HCT116 (cell line): Measurements from ENCODE around the gene ALDH1A2. TPM values are rescaled to one million over a fixed set of nuclear protein-coding genes. Genes with fewer than 3 reads are reported as not detected.

Experiments
- ATAC-seq: fragments of 200-7000 bp; cut with Tn5 transposase; 2 replicates; pipeline ENCODE4 v1.9.1; 2020; ENCODE audit warnings: mild to moderate bottlenecking, moderate library complexity
- BruUV-seq: library from RNA; stranded (reverse); fragments of 400-500 nt; replicated peaks from 2 replicates; lab custom pipeline; 2021; lab: Mats Ljungman, UMichigan
- CTCF ChIA-PET: fragments of 300-600 bp; sonication (Branson Sonifier 250); formaldehyde crosslinking; loops from one replicate; lab custom pipeline; 2021; ENCODE audit warnings: antibody characterized with exemption; lab: Charles Lee
- POLR2A ChIA-PET: fragments of 300-600, 350-600 bp; sonication (Branson Sonifier 250); formaldehyde crosslinking; loops from one replicate; lab custom pipeline; 2021; ENCODE audit warnings: antibody characterized with exemption; lab: Charles Lee
- RAD21 ChIA-PET, 2 experiments: fragments of 300-600 bp; sonication (Branson Sonifier 250); formaldehyde crosslinking; loops; one replicate each; lab custom pipeline; 2023; ENCODE audit warnings: low total read pairs in 2 of 2; ENCODE audit not compliant: uncharacterized antibody in 2 of 2, unreplicated experiment in 2 of 2, low non-redundant PET in 1 of 2; lab: Charles Lee
- DNase-seq: peaks from one replicate; pipeline ENCODE4 v3.0.0-alpha.2; 2010; ENCODE audit warnings: low read depth, low spot score
- H2AFZ ChIP-seq: fragments of 200-600 bp; shearing (Covaris generic), sonication (generic); 2 replicates; pipeline ENCODE4 v1.6.1; 2017; ENCODE audit warnings: low read depth, mixed run types, mixed read lengths, antibody characterized with exemption, low read length; ENCODE audit not compliant: poor library complexity, severe bottlenecking
- H3K27ac ChIP-seq: 2 replicates; pipeline ENCODE4 v1.5.1; 2012; ENCODE audit warnings: low read depth, low read length
- H3K27me3 ChIP-seq: fragments of 200-600 bp; sonication (generic); 2 replicates; pipeline ENCODE4 v1.6.1; 2016; ENCODE audit warnings: mixed run types, low read length, mixed read lengths; ENCODE audit not compliant: insufficient read depth
- H3K36me3 ChIP-seq, 2 experiments: fragments of 200-500 bp in 1 of 2; fragments of 200-600 bp in 1 of 2; sonication (Bioruptor generic) in 1 of 2; sonication (generic) in 1 of 2; 2 replicates each; pipeline versions ENCODE4 v1.5.1 to v1.6.1; 2014 to 2016; ENCODE audit warnings: low read length in 2 of 2, inconsistent platforms in 1 of 2, mixed read lengths in 1 of 2, mixed run types in 1 of 2; ENCODE audit not compliant: insufficient read depth in 2 of 2, control insufficient read depth in 1 of 2
- H3K4me1 ChIP-seq, 2 experiments: fragments of 200-600 bp in 1 of 2; sonication (generic) in 1 of 2; 2 replicates each; pipeline versions ENCODE4 v1.5.1 to v1.6.1; 2012 to 2017; ENCODE audit warnings: low read length in 2 of 2, inconsistent platforms in 1 of 2, mild to moderate bottlenecking in 1 of 2, mixed read lengths in 1 of 2, mixed run types in 1 of 2, moderate library complexity in 1 of 2; ENCODE audit not compliant: insufficient read depth in 2 of 2, control insufficient read depth in 1 of 2
- H3K4me2 ChIP-seq: fragments of 200-600 bp; sonication (generic); 2 replicates; pipeline ENCODE4 v1.6.1; 2017; ENCODE audit warnings: mixed run types, low read length, mixed read lengths
- H3K4me3 ChIP-seq, 2 experiments: fragments of 200-600 bp in 1 of 2; sonication (generic) in 1 of 2; replicated peaks in 1 of 2; 2 replicates each; pipeline ENCODE4 v1.5.1; 2011 to 2016; ENCODE audit warnings: low read length in 2 of 2, control low read depth in 1 of 2, low read depth in 1 of 2, mild to moderate bottlenecking in 1 of 2, mixed read lengths in 1 of 2, mixed run types in 1 of 2
- H3K79me2 ChIP-seq: fragments of 200-600 bp; sonication (generic); 2 replicates; pipeline ENCODE4 v1.6.1; 2017; ENCODE audit warnings: mild to moderate bottlenecking, mixed run types, low read length, moderate library complexity, mixed read lengths; ENCODE audit not compliant: insufficient read depth
- H3K9ac ChIP-seq: fragments of 200-600 bp; sonication (generic); 2 replicates; pipeline ENCODE4 v1.6.1; 2016; ENCODE audit warnings: low read length, mixed read lengths
- H3K9me2 ChIP-seq: fragments of 200-600 bp; sonication (generic), shearing (Covaris generic); 2 replicates; pipeline ENCODE4 v1.6.1; 2017; ENCODE audit warnings: mixed run types, mild to moderate bottlenecking, moderate library complexity; ENCODE audit not compliant: insufficient read depth
- H3K9me3 ChIP-seq, 2 experiments: fragments of 200-500 bp in 1 of 2; fragments of 200-600 bp in 1 of 2; sonication (Bioruptor generic) in 1 of 2; sonication (generic) in 1 of 2; 2 replicates each; pipeline ENCODE4 v1.6.1; 2014 to 2017; ENCODE audit warnings: low read length in 2 of 2, mixed read lengths in 2 of 2, inconsistent platforms in 1 of 2, low read depth in 1 of 2, mild to moderate bottlenecking in 1 of 2, mixed run types in 1 of 2, moderate library complexity in 1 of 2; ENCODE audit not compliant: control insufficient read depth in 1 of 2, insufficient read depth in 1 of 2
- H4K20me1 ChIP-seq: fragments of 200-600 bp; sonication (generic), shearing (Covaris generic); 2 replicates; pipeline ENCODE4 v1.6.1; 2017; ENCODE audit warnings: mixed run types, mild to moderate bottlenecking, moderate library complexity; ENCODE audit not compliant: insufficient read depth
- ATF3 ChIP-seq: IDR thresholded peaks from 2 replicates; pipeline ENCODE4 v1.6.1; 2012
- CBX3 ChIP-seq: IDR thresholded peaks from 2 replicates; pipeline ENCODE4 v1.6.1; 2012; ENCODE audit warnings: low read depth
- CEBPB ChIP-seq: IDR thresholded peaks from 2 replicates; pipeline ENCODE4 v1.6.1; 2012; ENCODE audit warnings: low read depth
- EGR1 ChIP-seq: IDR thresholded peaks from 2 replicates; pipeline ENCODE4 v1.6.1; 2012; ENCODE audit warnings: low read depth
- EZH2 ChIP-seq: fragments of 200-600 bp; sonication (generic); IDR thresholded peaks from 2 replicates; pipeline ENCODE4 v1.6.1; 2017; ENCODE audit warnings: antibody characterized with exemption, mixed run types
- EZH2phosphoT487 ChIP-seq: fragments of 200-600 bp; IDR thresholded peaks from 2 replicates; pipeline ENCODE4 v1.6.1; 2018; ENCODE audit warnings: antibody characterized with exemption, borderline replicate concordance
- FOSL1 ChIP-seq: IDR thresholded peaks from 2 replicates; pipeline ENCODE4 v1.6.1; 2012; ENCODE audit warnings: low read depth
- JUND ChIP-seq: IDR thresholded peaks from 2 replicates; pipeline ENCODE4 v1.6.1; 2012
- MAX ChIP-seq: IDR thresholded peaks from 2 replicates; pipeline ENCODE4 v1.6.1; 2012
- POLR2A ChIP-seq: IDR thresholded peaks from 2 replicates; pipeline ENCODE4 v1.7.0; 2011; ENCODE audit warnings: borderline replicate concordance; ENCODE audit not compliant: insufficient read depth, insufficient read length; ENCODE audit errors: extremely low read depth
- POLR2AphosphoS5 ChIP-seq: IDR thresholded peaks from 2 replicates; pipeline ENCODE4 v1.6.1; 2011; ENCODE audit warnings: mild to moderate bottlenecking, low read depth, low read length, moderate library complexity
- REST ChIP-seq: IDR thresholded peaks from 2 replicates; pipeline ENCODE4 v1.6.1; 2012; ENCODE audit warnings: low read depth
- SIN3A ChIP-seq: IDR thresholded peaks from 2 replicates; pipeline ENCODE4 v1.6.1; 2012; ENCODE audit warnings: low read depth
- SP1 ChIP-seq: IDR thresholded peaks from 2 replicates; pipeline ENCODE4 v1.6.1; 2012; ENCODE audit warnings: low read depth
- SRF ChIP-seq: IDR thresholded peaks from 2 replicates; pipeline ENCODE4 v1.6.1; 2012; ENCODE audit warnings: low read depth
- YY1 ChIP-seq: IDR thresholded peaks from 2 replicates; pipeline ENCODE4 v1.6.1; 2011; ENCODE audit warnings: low read length, low read depth, moderate library complexity, mild to moderate bottlenecking; ENCODE audit not compliant: insufficient replicate concordance; ENCODE audit errors: extremely low read depth
- ZBTB33 ChIP-seq: IDR thresholded peaks from 2 replicates; pipeline ENCODE4 v1.6.1; 2011; ENCODE audit warnings: mild to moderate bottlenecking, low read length, moderate library complexity; ENCODE audit not compliant: insufficient replicate concordance; ENCODE audit errors: extremely low read depth
- ZFX ChIP-seq: fragments of 450-650 bp; IDR thresholded peaks from 2 replicates; pipeline ENCODE4 v1.6.1; 2017
- ZNF274 ChIP-seq: fragments of 200-500 bp; sonication (Bioruptor generic); IDR thresholded peaks from 2 replicates; pipeline ENCODE4 v1.6.1; 2014; ENCODE audit warnings: mild to moderate bottlenecking, low read depth, low read length, inconsistent platforms
- intact Hi-C: fragments of 100-400 bp; cut with micrococcal nuclease; formaldehyde crosslinking; loops from 2 replicates; pipeline ENCODE4 v1.10.0; 2022
- total RNA-seq: library from RNA; stranded (reverse); gene quantifications from one replicate; pipeline ENCODE4 v1.2.1, GENCODE V29; 2021; ENCODE audit not compliant: unreplicated experiment

Gene ALDH1A2
- total RNA-seq, 1 experiment from 2014 or later, result 1.7 TPM

- CTCF ChIA-PET, result no interaction called here
- H3K4me2 ChIP-seq, result no peak overlapping the region
These were observed 26.2 kb downstream of the ALDH1A2 start for GRCh38 chr15:58039079-58040035.

More at GRCh38 chr15:58039079-58040035, 26.2 kb downstream of the ALDH1A2 start:
- intact Hi-C loops, result no loop called here
- no peaks in the 10 kb centered on the region for H4K20me1 ChIP-seq
- H3K9me3 ChIP-seq, result no peaks in the 10 kb centered on the region
- H3K9me2 ChIP-seq, result no peaks in the 10 kb centered on the region
- H3K27me3 ChIP-seq, result no peaks in the 10 kb centered on the region
- H3K79me2 ChIP-seq, result no peaks in the 10 kb centered on the region
- no TSS peak for BruUV-seq
- no peak overlapping the region for H3K27ac ChIP-seq
- POLR2A ChIA-PET, result no interaction called here
- H2AFZ ChIP-seq, result no peak overlapping the region
- no peaks in the 10 kb centered on the region for H3K4me1 ChIP-seq
- H3K36me3 ChIP-seq, result no peaks in the 10 kb centered on the region
- ATAC-seq, result no peak
- TF ChIP-seq EZH2phosphoT487, result no peak
- TF ChIP-seq CEBPB, result no peak
- TF ChIP-seq ZFX, result no peak
- TF ChIP-seq YY1, result no peak
- TF ChIP-seq FOSL1, result no peak
- TF ChIP-seq SRF, result no peak
- no peak for TF ChIP-seq MAX
- no peak for TF ChIP-seq ZNF274
- no peak for TF ChIP-seq SP1
- TF ChIP-seq CBX3, result no peak
- no peak for TF ChIP-seq POLR2A
- no peak for TF ChIP-seq EGR1
- TF ChIP-seq JUND, result no peak
- no peak for TF ChIP-seq EZH2
- no peak for TF ChIP-seq ATF3
- TF ChIP-seq REST, result no peak
- TF ChIP-seq POLR2AphosphoS5, result no peak
- no peak for TF ChIP-seq SIN3A
- TF ChIP-seq ZBTB33, result no peak
- TF ChIP-seq, all 23 proteins: peak for 0
- H3K4me3 ChIP-seq, result no peak overlapping the region
- H3K9ac ChIP-seq, result no peak overlapping the region
- RAD21 ChIA-PET, result no interaction called here
- no peak for DNase-seq
